Panc1 (cell line): Measurements from ENCODE around the gene MEIOB. TPM values are rescaled to one million over a fixed set of nuclear protein-coding genes. Genes with fewer than 3 reads are reported as not detected.

ENCODE experiments used
- ATAC-seq: fragments of 200-7000 bp; cut with Tn5 transposase; 2 replicates; pipeline ENCODE4 v1.9.1; 2020; ENCODE audit warnings: mild to moderate bottlenecking, moderate library complexity
- BruUV-seq: library from RNA; stranded (reverse); fragments of 400-500 nt; replicated peaks from 2 replicates; lab custom pipeline; 2021; lab: Mats Ljungman, UMichigan
- CTCF ChIA-PET: fragments of 300-600 bp; sonication (Branson Sonifier 250); formaldehyde crosslinking; loops from one replicate; lab custom pipeline; 2022; ENCODE audit warnings: antibody characterized with exemption; lab: Charles Lee
- POLR2A ChIA-PET: fragments of 300-600 bp; sonication (Branson Sonifier 250); formaldehyde crosslinking; loops from one replicate; lab custom pipeline; 2022; ENCODE audit warnings: antibody characterized with exemption; lab: Charles Lee
- DNase-seq: peaks from one replicate; pipeline ENCODE4 v3.0.0-alpha.2; 2010; ENCODE audit warnings: low read depth, low spot score
- H3K27ac ChIP-seq: 2 replicates; pipeline ENCODE4 v1.5.1; 2011; ENCODE audit warnings: mild to moderate bottlenecking, low read length, inconsistent platforms
- H3K27me3 ChIP-seq: fragments of 200-500 bp; sonication (Bioruptor generic); 2 replicates; pipeline ENCODE4 v1.6.0; 2014; ENCODE audit warnings: low read length, inconsistent platforms; ENCODE audit not compliant: control insufficient read depth, insufficient read depth
- H3K36me3 ChIP-seq: fragments of 200-500 bp; sonication (Bioruptor generic); 2 replicates; pipeline ENCODE4 v1.5.1; 2014; ENCODE audit warnings: inconsistent platforms, mild to moderate bottlenecking, low read length, moderate library complexity; ENCODE audit not compliant: control insufficient read depth, insufficient read depth
- H3K4me1 ChIP-seq: 2 replicates; pipeline ENCODE4 v1.5.1; 2011; ENCODE audit warnings: inconsistent platforms, mild to moderate bottlenecking, low read length, moderate library complexity; ENCODE audit not compliant: control insufficient read depth, insufficient read depth
- H3K4me3 ChIP-seq, 2 experiments: 2 replicates each; pipeline ENCODE4 v1.5.1; 2011 to 2012; ENCODE audit warnings: low read depth in 2 of 2, low read length in 2 of 2, mild to moderate bottlenecking in 2 of 2, inconsistent platforms in 1 of 2, moderate library complexity in 1 of 2
- H3K9me3 ChIP-seq: fragments of 200-500 bp; sonication (Bioruptor generic); 2 replicates; pipeline ENCODE4 v1.5.1; 2014; ENCODE audit warnings: low read depth, mild to moderate bottlenecking, inconsistent platforms, low read length, moderate library complexity; ENCODE audit not compliant: control insufficient read depth, insufficient read depth
- CTCF ChIP-seq: fragments of 450-650 bp; IDR thresholded peaks from 2 replicates; pipeline ENCODE4 v1.5.1; 2017; ENCODE audit warnings: mild to moderate bottlenecking
- POLR2AphosphoS5 ChIP-seq: IDR thresholded peaks from 2 replicates; pipeline ENCODE4 v1.6.1; 2012; ENCODE audit warnings: mild to moderate bottlenecking, low read depth, low read length, moderate library complexity
- SIN3A ChIP-seq: IDR thresholded peaks from 2 replicates; pipeline ENCODE4 v1.6.1; 2012; ENCODE audit warnings: low read depth, mild to moderate bottlenecking, low read length, moderate library complexity, borderline replicate concordance; ENCODE audit not compliant: insufficient read depth
- TCF7L2 ChIP-seq: IDR thresholded peaks from 2 replicates; pipeline ENCODE4 v1.6.1; 2011; ENCODE audit warnings: mild to moderate bottlenecking, low read depth, low read length, inconsistent platforms
- in situ Hi-C: cut with HindIII; loops from 2 replicates; pipeline ENCODE4 v1.10.0; 2016; ENCODE audit warnings: low sequenced_read_pairs, low pct_unique_long_range_greater_than_20kb
- intact Hi-C: fragments of 100-400 bp; cut with micrococcal nuclease; formaldehyde crosslinking; loops from one replicate; pipeline ENCODE4 v1.10.0; 2022; ENCODE audit not compliant: unreplicated experiment
- total RNA-seq: library from RNA; stranded (reverse); gene quantifications from one replicate; pipeline ENCODE4 v1.2.1, GENCODE V29; 2021; ENCODE audit not compliant: unreplicated experiment
- TF ChIP-seq, protein P1 (sequence below), 2 experiments: IDR thresholded peaks; 2 replicates each; pipeline ENCODE4 v1.6.1; 2011 to 2012; ENCODE audit warnings: low read depth in 2 of 2, control low read depth in 1 of 2, low read length in 1 of 2, mild to moderate bottlenecking in 1 of 2, moderate library complexity in 1 of 2; ENCODE audit not compliant: insufficient read depth in 1 of 2

The MEIOB gene
- total RNA-seq, 1 experiment from 2014 or later: not detected

DNA sequence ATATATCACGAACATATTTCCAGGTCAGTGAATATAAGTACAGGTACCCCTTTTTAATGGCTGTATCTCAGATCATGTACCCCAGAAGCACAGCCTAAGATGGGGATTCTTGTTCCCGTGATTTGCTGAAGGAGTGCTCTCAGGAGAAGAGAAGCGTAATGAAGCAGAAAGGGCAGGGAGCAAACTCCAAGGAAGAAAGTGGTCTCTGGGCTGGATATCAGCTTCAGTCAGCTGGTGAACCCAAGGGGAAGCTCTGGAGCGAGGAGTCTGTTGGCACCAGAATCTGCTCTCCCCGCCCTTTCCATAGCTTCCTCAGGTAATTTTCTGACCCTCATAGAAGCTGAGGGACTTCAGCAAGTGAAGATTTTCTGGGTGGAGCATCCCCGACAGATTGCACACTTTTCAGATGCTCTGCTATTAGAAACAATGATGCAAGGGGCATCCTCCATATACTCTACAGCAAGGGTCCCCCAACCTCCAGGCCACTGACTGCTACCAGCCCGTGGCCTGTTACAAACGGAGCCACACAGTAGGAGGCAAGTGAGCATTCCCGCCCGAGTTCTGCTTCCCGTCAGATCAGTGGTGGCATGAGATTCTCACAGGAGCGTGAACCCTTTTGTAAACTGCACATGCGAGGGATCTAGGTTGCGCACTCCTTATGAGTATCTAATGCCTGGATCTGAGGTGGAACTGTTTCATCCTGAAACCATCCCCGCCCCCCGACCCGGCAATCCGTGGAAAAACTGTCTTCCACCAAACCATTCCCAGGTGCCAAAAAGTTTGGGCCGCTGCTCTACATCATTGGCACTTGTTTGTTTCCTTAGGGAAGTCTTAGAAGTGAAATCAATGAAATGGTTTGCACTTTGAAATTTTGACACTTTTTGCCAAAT, 40.5 kb downstream of the MEIOB start:
- no peak overlapping the region for H3K27ac ChIP-seq
- in situ Hi-C loops (no loop called here), intact Hi-C loops (no loop called here)
- DNase-seq (no peak), ATAC-seq (no peak)
- POLR2A ChIA-PET: no interaction called here
- no peak overlapping the region for H3K4me3 ChIP-seq
- no peaks in the 10 kb centered on the region for H3K27me3 ChIP-seq
- TF ChIP-seq CTCF (no peak), POLR2AphosphoS5 (no peak), TCF7L2 (no peak), SIN3A (no peak)
- TF ChIP-seq, protein P1, sequence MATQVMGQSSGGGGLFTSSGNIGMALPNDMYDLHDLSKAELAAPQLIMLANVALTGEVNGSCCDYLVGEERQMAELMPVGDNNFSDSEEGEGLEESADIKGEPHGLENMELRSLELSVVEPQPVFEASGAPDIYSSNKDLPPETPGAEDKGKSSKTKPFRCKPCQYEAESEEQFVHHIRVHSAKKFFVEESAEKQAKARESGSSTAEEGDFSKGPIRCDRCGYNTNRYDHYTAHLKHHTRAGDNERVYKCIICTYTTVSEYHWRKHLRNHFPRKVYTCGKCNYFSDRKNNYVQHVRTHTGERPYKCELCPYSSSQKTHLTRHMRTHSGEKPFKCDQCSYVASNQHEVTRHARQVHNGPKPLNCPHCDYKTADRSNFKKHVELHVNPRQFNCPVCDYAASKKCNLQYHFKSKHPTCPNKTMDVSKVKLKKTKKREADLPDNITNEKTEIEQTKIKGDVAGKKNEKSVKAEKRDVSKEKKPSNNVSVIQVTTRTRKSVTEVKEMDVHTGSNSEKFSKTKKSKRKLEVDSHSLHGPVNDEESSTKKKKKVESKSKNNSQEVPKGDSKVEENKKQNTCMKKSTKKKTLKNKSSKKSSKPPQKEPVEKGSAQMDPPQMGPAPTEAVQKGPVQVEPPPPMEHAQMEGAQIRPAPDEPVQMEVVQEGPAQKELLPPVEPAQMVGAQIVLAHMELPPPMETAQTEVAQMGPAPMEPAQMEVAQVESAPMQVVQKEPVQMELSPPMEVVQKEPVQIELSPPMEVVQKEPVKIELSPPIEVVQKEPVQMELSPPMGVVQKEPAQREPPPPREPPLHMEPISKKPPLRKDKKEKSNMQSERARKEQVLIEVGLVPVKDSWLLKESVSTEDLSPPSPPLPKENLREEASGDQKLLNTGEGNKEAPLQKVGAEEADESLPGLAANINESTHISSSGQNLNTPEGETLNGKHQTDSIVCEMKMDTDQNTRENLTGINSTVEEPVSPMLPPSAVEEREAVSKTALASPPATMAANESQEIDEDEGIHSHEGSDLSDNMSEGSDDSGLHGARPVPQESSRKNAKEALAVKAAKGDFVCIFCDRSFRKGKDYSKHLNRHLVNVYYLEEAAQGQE (IDR thresholded peaks at IDR 0.05; ENCODE audit: insufficient read depth in 1 of 2, low read depth in 2 of 2, low read length in 1 of 2): no peak
- no TSS peak for BruUV-seq
- H3K4me1 ChIP-seq: peaks cover 7% of the 10 kb centered on the region
- no peaks in the 10 kb centered on the region for H3K9me3 ChIP-seq
- peaks cover 8% of the 10 kb centered on the region; the same call in 1 of the 2 replicates for H3K36me3 ChIP-seq
- CTCF ChIA-PET: no interaction called here

DNA sequence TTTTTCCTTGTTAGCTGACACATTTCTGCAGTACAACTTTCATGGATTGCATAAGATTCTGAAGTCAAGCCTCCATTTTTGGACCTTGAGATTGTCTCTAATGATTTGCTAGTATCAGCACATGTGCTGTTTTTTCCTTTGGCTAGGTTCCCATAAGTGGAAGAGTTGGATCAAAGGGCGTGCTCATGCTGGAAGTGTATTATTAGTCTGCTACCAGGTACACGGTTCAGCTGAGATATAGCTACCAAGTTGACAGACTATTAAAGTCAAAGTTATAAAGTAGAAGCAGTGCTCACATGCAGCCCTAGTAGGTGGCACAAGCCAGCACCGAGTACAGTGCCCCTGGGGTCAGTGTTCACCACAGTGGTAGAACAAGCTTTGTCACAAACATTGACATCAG, 41.8 kb downstream of the MEIOB start:
- CTCF ChIA-PET: no interaction called here
- in situ Hi-C loops (no loop called here), intact Hi-C loops (no loop called here)
- H3K36me3 ChIP-seq: peaks cover 8% of the 10 kb centered on the region; the same call in 1 of the 2 replicates
- BruUV-seq: no TSS peak
- TF ChIP-seq POLR2AphosphoS5: no peak
- POLR2A ChIA-PET: interaction anchor here (0.9 kb wide), 1 partner anchor 102 kb away, joined by 3 read pairs; no protein-coding TSS in a partner anchor
- H3K27ac ChIP-seq: no peak overlapping the region
- DNase-seq: no peak
- ATAC-seq: no peak
- H3K9me3 ChIP-seq: no peaks in the 10 kb centered on the region
- no peak overlapping the region for H3K4me3 ChIP-seq
- H3K4me1 ChIP-seq: peaks cover 11% of the 10 kb centered on the region
- H3K27me3 ChIP-seq: no peaks in the 10 kb centered on the region
